ENCODE measurements around the gene ESF1. TPM values are rescaled to one million over a fixed set of nuclear protein-coding genes. Genes with fewer than 3 reads are reported as not detected.
"Not testable (repeated sequence)": the region's sequence is repeated elsewhere in the genome, so short reads cannot be mapped to it uniquely, and the experiment has no call there.

Gene ESF1
- total RNA-seq, 2 experiments from 2014 or later, result 25.2 to 27.5 TPM

DNA sequence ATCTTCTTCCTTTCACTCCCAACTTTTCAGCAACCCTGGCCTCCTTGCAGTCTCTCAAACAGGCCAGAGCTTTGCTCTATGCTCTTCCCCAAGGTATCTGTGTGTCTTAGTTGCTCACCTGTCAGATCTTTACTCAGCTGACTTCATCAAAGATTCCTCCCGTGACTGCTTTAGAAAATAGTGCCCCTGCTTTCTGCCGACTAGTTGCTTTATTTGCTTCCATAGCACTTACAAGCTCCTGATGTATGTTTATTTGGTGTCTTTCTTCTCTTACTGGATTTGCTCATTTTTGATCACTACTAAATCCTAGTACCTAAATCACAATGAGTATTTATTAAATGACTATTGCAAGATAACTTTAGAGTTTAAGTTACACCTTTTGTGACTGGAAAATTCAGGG is 6.0 kb upstream of the ESF1 start:
- CTCF ChIA-PET, result no interaction called here
- POLR2A ChIA-PET, result no interaction called here

DNA sequence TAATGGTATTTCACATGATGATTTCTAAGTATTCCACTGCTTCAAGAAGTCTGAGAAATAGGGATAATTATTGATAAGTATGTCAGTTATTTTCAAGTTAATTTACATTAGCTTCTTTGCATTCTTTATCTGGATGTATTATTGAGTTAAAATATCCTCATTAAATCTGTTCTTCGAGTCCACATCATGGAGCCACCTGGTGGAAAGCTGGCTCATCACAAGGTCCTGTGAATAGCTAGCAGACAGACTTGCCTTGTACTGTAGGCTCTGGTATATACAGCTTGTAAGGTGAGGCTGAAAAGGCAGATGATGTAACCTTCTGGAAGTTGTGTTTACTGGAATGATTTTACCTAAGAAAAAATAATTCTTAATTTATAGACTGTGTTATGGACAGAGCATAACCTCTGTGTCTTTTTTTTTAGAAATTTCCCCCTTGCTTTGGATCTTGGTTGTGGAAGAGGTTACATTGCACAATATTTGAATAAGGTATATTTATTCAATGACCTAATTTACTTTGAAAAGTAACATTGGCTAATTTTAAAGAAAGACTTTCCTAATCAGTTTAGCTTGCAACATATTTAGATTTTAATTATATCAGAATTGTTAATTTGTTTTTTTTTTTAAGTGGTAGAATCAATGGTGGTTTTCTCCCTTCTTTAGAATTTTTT is 3.6 kb upstream of the ESF1 start:
- CTCF ChIA-PET, result interaction anchor here (0.6 to 1.1 kb wide), 2 partner anchors 15 to 17 kb away, joined by 3 to 6 read pairs; no protein-coding TSS in a partner anchor

DNA sequence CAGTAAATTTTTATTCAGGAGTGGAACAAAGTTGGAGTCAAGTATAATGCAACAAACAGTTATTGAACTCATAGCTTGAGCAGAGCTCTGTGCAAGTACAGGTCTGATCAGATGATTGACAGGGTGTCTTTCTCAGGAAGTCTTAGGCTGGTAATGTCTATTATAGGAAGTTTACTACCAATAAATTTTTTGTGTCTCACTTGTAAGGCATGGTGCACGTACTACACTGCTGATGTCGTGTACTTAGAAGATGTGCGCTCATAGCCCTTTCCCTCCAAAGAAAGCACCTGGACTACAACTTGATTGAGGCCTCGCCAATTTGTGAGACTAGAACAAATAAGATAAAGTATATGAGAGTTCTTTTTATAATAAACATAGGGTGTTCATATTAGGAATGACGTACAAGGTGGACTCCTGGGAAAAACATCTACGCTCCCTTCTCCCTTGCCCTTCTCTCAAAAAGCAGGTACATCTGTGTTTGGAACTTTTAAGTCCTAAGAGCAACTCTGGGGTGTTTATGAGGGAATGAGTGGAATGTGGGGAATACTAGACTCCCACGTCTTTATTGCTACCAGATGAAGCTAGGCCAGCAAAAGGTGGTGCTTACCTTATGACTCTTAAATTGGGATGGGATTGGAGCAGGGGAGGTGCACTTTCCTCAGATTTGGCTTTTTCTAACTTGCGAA is 1.6 kb upstream of the ESF1 start:
- CTCF ChIA-PET, result no interaction called here
- POLR2A ChIA-PET, result interaction anchor here (1.7 kb wide), 1 partner anchor 24 kb away, joined by 3 read pairs; no protein-coding TSS in a partner anchor

More for the DNA sequence above, 3.6 kb upstream of the ESF1 start:
- POLR2A ChIA-PET, result no interaction called here

- CTCF ChIA-PET, result interaction anchor here (0.7 to 1.6 kb wide), 2 partner anchors 13 to 20 kb away, joined by 4 read pairs; no protein-coding TSS in a partner anchor
- POLR2A ChIA-PET, result interaction anchor here (0.7 to 1.7 kb wide), 4 partner anchors 8 to 149 kb away, joined by 3 to 6 read pairs (median 4); no protein-coding TSS in a partner anchor
These were observed 337 bp downstream of the ESF1 start for GRCh38 chr20:13784271-13784892.

GRCh38 chr20:13783528-13783927 is 1.2 kb downstream of the ESF1 start:
- CTCF ChIA-PET, result no interaction called here
- POLR2A ChIA-PET, result interaction anchor here (0.7 kb wide), 1 partner anchor 30 kb away, joined by 4 read pairs; no protein-coding TSS in a partner anchor

GRCh38 chr20:13778827-13779226 is 5.9 kb downstream of the ESF1 start:
- POLR2A ChIA-PET, result no interaction called here
- CTCF ChIA-PET, result no interaction called here

- ChIA-PET CTCF (no interaction called here), POLR2A (interaction anchor here (1.6 kb wide), 1 partner anchor 8 kb away, joined by 4 read pairs; the partner anchor contains the start of genes ESF1 and NDUFAF5)
These were observed 7.5 kb downstream of the ESF1 start for GRCh38 chr20:13777171-13777601.

- ChIA-PET CTCF (no interaction called here), POLR2A (interaction anchor here (0.6 to 1.6 kb wide), 2 partner anchors 9 to 140 kb away, joined by 3 to 4 read pairs; partner anchors contain the start of genes ESF1 and NDUFAF5)
These were observed 8.9 kb downstream of the ESF1 start for GRCh38 chr20:13775867-13776266.

DNA sequence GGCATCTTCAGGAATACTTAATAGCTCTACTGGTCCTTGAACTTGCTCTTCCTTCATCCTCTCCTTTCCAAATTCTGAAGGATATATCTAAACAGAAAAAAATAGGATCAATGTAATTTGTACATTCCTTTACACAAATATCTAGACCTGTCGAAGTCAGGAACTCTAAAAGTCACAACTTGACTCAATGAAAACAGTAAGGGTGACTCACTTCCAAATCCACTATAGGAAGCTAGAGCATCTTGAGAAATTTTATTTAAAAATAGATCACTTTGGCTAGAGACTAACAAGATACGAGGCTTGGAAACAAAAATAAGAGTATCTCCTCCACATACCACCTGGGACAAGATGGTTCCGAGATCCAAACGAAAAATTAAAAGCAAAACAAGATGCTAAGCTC is 12.2 kb downstream of the ESF1 start:
- CTCF ChIA-PET, result interaction anchor here (0.7 to 1.3 kb wide), 2 partner anchors 226 to 239 kb away, joined by 3 to 4 read pairs; no protein-coding TSS in a partner anchor
- POLR2A ChIA-PET, result no interaction called here

DNA sequence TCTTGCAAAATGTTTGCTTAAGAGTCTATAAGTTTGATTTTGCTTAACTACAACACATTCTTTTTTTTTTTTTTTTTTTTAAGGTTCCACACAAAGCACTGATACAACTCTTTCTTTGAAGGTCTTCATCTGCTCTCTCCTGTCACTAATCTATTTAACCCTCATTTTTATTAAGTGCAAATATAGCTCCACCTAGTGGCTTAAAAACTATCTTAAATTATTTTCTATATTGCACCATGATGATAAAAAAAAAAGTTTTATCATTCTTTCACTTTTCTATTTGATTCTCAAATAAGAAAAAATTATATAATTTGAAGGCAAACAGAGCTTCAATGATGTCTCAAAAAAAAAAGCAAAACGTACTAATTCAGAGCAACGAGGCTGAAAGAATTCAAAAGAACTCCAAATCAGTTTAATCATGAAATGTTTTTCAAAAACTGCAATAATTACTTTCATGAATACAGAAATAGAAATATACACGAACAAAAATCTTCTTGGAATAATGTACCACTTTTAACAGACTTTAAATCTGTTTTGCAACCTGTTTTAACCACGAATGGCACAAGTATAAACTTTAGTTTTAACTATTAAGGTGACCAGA is 12.8 kb downstream of the ESF1 start:
- ChIA-PET POLR2A (interaction anchor here (0.7 kb wide), 1 partner anchor 39 kb away, joined by 6 read pairs; no protein-coding TSS in a partner anchor), CTCF (interaction anchor here (0.7 to 1.3 kb wide), 8 partner anchors 9 to 240 kb away, joined by 3 to 4 read pairs (median 3); partner anchors contain the start of gene ESF1)

GRCh38 chr20:13770141-13770540 is 14.6 kb downstream of the ESF1 start:
- POLR2A ChIA-PET, result no interaction called here
- CTCF ChIA-PET, result no interaction called here

GRCh38 chr20:13765868-13766416 is 18.8 kb downstream of the ESF1 start:
- ChIA-PET CTCF (no interaction called here), POLR2A (no interaction called here)

DNA sequence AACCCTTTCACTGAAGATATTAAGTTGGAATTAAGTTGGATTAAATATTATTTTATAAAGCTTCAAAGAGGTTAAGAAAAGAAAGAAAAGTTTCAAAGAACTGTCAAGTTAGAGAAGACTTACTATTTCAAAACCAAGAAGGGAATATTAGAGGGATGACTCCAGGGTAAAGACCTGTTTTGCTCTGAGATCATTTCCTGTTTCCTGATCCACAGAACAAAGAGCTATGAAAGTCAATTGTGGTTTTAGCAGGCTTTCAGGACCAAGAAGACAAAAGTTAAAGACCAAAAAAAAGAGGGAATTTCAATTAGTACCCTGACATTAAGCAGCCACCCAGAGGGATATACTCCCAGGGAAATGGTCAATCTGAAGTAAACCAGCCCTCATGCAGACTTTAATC is 19.4 kb downstream of the ESF1 start:
- CTCF ChIA-PET, result no interaction called here
- POLR2A ChIA-PET, result interaction anchor here (0.7 kb wide), 1 partner anchor 305 kb away, joined by 3 read pairs; no protein-coding TSS in a partner anchor

DNA sequence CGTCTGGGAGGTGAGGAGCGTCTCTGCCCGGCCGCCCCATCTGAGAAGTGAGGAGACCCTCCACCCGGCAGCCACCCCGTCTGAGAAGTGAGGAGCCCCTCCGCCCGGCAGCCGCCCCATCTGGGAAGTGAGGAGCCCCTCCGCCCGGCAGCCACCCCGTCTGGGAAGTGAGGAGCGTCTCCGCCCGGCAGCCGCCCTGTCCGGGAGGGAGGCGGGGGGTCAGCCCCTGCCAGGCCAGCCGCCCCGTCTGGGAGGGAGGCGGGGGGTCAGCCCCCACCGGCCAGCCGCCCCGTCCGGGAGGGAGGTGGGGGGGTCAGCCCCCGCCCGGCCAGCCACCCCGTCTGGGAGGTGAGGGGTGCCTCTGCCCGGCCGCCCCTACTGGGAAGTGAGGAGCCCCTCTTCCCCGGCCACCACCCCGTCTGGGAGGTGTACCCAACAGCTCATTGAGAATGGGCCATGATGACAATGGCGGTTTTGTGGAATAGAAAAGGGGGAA is 24.2 kb downstream of the ESF1 start:
- POLR2A ChIA-PET, result not testable (repeated sequence)

DNA sequence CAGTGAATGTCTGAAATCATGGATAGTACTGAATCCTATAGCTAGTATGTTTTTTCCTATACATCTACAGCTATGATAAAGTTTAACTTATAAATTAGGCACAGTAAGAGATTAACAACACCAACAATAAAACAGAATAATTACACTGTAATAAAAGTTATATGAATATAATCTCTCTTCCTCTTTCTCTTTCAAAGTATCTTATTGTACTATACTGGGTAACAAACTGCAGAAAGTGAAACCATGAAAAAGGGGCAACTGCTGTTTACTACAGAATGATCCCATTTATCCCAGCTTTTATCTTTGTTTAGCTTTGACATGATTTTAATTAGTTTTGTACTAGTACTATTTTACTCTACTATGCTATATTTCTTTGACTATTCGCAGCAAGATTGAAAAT is 25.8 kb downstream of the ESF1 start:
- ChIA-PET CTCF (no interaction called here), POLR2A (no interaction called here)

More for the DNA sequence above, 24.2 kb downstream of the ESF1 start:
- CTCF ChIA-PET, result not testable (repeated sequence)

GRCh38 chr20:13756551-13756950 is 28.2 kb downstream of the ESF1 start:
- ChIA-PET CTCF (no interaction called here), POLR2A (no interaction called here)

DNA sequence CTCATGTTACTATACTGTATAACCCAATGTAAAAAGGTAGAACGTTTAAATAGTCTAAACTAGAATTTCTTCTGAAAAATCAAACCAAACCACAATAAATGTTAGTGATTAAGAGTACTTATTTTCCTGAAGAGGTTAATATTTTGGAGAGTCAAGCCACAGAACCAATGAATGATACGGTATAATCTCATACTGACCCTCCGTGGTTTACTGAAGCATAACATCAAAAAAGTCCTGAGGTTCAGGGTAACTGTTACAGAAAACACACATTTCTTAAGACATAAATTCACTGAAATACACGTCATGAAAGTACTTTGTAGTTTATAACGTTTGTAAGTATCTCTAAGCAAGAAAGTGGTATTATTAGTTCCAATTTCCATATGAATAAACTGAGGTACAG is 28.9 kb downstream of the ESF1 start:
- ChIA-PET CTCF (no interaction called here), POLR2A (no interaction called here)

DNA sequence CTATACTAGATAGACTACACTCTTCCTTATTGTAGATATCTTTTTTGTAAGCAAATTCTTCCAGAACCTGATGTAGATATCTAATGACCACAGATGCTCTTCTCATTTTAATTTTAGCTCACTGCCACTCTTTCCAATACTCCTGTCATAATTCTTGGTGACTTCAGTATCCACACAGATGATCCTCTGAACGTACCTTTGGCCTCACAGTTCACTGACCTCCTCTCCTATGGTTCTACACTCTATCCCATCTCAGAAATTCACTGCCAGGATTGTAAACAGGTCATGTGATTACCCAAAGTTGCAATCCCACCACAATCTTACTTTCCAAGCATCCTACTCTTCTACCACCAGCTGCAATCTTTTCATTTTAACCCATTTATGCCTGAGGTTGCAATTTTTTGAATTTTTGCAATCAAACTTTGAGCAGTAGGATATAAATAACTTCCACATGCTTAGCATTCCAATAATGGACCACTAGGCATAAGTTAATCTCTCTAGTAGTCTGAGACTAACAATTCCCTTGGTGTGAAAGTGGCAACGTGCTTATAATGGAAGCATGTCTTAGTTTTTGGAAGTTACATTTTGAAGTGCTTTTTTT is 31.2 kb downstream of the ESF1 start:
- ChIA-PET POLR2A (interaction anchor here (0.5 kb wide), 1 partner anchor 30 kb away, joined by 4 read pairs; no protein-coding TSS in a partner anchor), CTCF (interaction anchor here (1.0 kb wide), 1 partner anchor 9 kb away, joined by 3 read pairs; no protein-coding TSS in a partner anchor)

DNA sequence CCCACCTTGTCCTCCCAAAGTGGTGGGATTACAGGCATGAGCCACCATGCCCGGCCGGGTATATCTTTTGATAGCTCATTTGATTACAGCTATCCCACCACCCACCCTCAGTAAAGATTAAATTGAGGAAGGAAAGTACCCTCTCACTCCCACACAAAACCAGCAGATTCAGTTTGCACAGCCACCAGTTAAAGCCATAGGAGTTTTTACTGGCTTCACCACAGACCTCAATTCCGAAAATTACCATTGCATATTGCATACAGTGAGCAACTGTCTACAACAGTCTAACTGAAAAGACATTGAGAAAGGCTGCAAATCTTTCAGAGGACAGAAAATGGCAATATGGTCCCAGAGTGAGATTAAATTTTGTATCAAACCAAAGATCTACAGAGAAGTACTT is 34.9 kb downstream of the ESF1 start:
- POLR2A ChIA-PET, result interaction anchor here (0.7 kb wide), 1 partner anchor 28 kb away, joined by 3 read pairs; no protein-coding TSS in a partner anchor
- CTCF ChIA-PET, result no interaction called here
